Measurements from ENCODE around the gene KCNQ1. TPM values are rescaled to one million over a fixed set of nuclear protein-coding genes. Genes with fewer than 3 reads are reported as not detected.
"Not testable (repeated sequence)": the region's sequence is repeated elsewhere in the genome, so short reads cannot be mapped to it uniquely, and the experiment has no call there.

The KCNQ1 gene
- total RNA-seq, 3 donors from 2014 or later = 15.5 to 44.7 (median 37.4) TPM

DNA sequence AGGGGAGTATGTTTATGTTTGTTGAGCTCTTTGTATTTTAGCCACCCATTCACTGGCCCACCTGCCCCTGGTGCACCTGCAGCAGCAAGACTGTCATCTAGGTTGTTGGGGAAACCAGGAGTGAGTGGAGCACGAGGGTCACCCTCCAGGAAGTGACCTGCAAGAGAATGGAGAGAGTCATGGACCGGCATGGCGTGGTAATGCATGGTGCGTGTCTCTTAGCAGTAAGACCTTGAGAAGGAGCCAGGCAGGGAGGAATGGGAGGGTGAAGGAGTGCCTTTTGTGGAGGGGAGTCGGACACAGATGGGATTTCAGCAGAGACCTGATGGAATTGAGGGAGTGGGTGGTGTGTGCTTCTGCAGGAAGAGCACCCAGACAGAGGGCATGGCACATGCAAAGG, 37.9 kb downstream of the KCNQ1 start:
- Histone ChIP-seq H3K36me3 (ENCODE audit: low read depth) (no peaks in the 10 kb centered on the region), H3K4me1 (ENCODE audit: low read depth) (no peaks in the 10 kb centered on the region), H3K9me3 (peaks cover 18% of the 10 kb centered on the region), H3K4me3 (no peak overlapping the region)
- intact Hi-C loops (cut with DNase I, micrococcal nuclease) = no loop called here
- no peak for ATAC-seq
- TF ChIP-seq, protein P1, sequence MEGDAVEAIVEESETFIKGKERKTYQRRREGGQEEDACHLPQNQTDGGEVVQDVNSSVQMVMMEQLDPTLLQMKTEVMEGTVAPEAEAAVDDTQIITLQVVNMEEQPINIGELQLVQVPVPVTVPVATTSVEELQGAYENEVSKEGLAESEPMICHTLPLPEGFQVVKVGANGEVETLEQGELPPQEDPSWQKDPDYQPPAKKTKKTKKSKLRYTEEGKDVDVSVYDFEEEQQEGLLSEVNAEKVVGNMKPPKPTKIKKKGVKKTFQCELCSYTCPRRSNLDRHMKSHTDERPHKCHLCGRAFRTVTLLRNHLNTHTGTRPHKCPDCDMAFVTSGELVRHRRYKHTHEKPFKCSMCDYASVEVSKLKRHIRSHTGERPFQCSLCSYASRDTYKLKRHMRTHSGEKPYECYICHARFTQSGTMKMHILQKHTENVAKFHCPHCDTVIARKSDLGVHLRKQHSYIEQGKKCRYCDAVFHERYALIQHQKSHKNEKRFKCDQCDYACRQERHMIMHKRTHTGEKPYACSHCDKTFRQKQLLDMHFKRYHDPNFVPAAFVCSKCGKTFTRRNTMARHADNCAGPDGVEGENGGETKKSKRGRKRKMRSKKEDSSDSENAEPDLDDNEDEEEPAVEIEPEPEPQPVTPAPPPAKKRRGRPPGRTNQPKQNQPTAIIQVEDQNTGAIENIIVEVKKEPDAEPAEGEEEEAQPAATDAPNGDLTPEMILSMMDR (IDR thresholded peaks at IDR 0.05) = no peak
- peak in 1 of 3 donors; percentile 15 for DNase-seq

DNA sequence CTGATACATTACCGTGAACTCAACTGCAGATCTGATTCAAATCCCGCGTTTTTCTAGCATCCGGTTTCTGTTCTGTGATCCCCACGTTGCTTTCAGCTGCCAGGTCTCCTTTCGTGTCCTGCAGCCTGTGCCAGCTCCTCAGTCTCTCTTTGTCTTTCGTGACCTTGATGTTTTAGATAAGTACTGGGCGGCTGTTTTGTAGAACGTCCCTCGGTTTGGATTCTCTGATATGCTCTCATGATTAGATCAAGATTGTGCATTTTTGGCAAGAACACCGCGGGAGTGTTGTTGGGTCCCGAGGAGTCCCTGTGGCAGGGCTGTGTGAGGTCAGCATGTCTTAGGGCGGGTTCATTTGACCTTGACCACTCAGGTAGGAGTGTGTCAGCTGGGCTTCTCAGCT, 38.6 kb downstream of the KCNQ1 start:
- H3K4me1 ChIP-seq (ENCODE audit: low read depth) = no peaks in the 10 kb centered on the region
- H3K36me3 ChIP-seq (ENCODE audit: low read depth) = no peaks in the 10 kb centered on the region
- H3K9me3 ChIP-seq = peaks cover 24% of the 10 kb centered on the region
- TF ChIP-seq, protein P1 (IDR thresholded peaks at IDR 0.05) = no peak
- intact Hi-C loops (cut with DNase I, micrococcal nuclease) = no loop called here
- no peak overlapping the region for H3K4me3 ChIP-seq
- ATAC-seq = peak; percentile 21
- peak in 1 of 3 donors; percentile 15 for DNase-seq

DNA sequence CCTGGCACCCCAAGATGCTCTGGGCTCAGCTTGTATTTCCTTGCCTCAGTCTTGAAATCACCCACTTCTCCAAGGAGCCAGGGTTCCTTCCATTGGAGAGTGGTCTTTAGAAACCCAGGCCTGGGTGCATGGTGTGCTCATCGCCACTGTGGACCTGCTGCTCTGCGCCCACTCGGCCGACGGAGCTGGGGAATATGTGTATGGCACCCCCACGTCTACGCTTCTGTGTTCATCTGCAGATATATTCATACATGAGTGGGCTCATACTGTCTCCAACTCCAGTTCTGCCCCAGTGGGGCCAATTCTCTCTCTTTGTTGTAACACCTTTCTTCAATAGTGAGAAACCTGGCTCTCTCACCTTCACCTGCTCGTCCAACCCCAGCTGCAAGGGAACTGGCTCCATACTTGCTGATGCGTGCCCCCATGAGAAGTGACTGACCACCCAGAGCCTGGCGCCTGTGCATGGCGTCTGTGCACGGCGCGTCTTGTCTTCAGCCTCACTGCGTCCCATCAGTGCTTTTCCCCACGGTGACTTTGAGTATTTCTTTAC, 39.8 kb downstream of the KCNQ1 start:
- ATAC-seq = no peak
- no peaks in the 10 kb centered on the region for H3K36me3 ChIP-seq (ENCODE audit: low read depth)
- H3K9me3 ChIP-seq = peaks cover 23% of the 10 kb centered on the region
- no peaks in the 10 kb centered on the region for H3K4me1 ChIP-seq (ENCODE audit: low read depth)
- DNase-seq = peak in 1 of 3 donors; percentile 11
- no peak overlapping the region for H3K4me3 ChIP-seq
- TF ChIP-seq, protein P1 (IDR thresholded peaks at IDR 0.05) = no peak
- intact Hi-C loops (cut with DNase I, micrococcal nuclease) = no loop called here

DNA sequence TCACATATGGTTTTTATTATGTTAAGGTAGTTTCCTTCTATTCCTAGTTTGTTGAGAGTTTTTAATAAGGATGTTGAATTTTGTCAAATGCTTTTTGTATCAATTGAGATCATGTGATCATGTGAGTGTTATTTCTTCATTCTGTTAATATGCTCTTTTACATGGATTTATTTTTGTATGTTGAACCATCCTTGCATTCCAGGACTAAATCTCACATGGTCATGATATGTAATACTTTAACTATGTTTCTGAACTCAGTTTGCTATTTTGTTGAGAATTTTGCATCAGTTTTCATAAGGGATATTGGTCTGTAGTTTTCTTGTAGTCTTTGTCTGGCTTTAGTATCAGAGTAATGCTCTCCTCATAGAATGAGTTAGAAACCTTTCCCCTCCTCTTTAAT, 43.2 kb downstream of the KCNQ1 start:
- Histone ChIP-seq H3K4me3 (no peak overlapping the region), H3K36me3 (ENCODE audit: low read depth) (no peaks in the 10 kb centered on the region), H3K4me1 (ENCODE audit: low read depth) (no peaks in the 10 kb centered on the region), H3K9me3 (peaks cover 23% of the 10 kb centered on the region)
- no peak for DNase-seq
- TF ChIP-seq, protein P1 (IDR thresholded peaks at IDR 0.05) = no peak
- no peak for ATAC-seq
- intact Hi-C loops (cut with DNase I, micrococcal nuclease) = no loop called here

DNA sequence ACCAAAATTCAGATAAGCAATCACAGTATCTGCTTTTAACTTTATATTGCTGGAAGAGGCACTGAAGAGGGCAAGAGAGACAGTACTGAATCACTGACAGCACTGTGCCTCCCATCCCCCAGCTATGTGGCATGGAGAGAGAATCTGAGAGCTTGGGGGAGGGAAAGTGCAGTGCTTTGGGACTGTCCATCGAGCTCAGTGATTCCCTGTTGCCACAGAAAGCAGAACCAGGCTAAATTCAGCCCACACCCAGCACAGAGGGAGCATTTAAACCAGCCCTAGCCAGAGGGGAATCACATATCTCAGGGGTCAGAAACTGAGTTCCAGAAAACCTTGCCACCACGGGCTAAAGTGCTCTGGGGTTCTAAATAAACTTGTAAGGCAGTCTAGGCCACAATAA, 44.3 kb downstream of the KCNQ1 start:
- no peak for DNase-seq
- intact Hi-C loops (cut with DNase I, micrococcal nuclease) = no loop called here
- ATAC-seq = no peak

DNA sequence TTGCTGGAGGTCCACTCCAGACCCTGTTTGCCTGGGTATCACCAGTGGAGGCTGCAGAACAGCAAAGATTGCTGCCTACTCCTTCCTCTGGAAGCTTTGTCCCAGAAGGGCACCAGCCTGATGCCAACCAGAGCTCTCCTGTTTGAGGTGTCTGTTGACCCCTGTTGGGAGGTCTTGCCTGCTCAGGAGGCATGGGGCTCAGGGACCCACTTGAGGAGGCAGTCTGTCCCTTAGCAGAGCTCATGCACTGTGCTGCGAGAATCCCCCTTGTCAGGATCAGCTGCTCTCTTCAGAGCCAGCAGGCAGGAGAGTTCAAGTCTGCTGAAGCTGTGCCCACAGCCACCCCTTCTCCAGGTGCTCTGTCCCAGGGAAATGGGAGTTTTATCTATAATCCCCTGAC, 53.1 kb downstream of the KCNQ1 start:
- H3K4me1 ChIP-seq (ENCODE audit: low read depth); intact Hi-C loops (cut with DNase I, micrococcal nuclease); ATAC-seq; H3K4me3 ChIP-seq; H3K36me3 ChIP-seq (ENCODE audit: low read depth): not testable (repeated sequence)
- peak in 1 of 3 donors; percentile 12 for DNase-seq
- peaks cover 12% of the 10 kb centered on the region for H3K9me3 ChIP-seq

More for the DNA sequence above, 44.3 kb downstream of the KCNQ1 start:
- Histone ChIP-seq H3K9me3 (peaks cover 23% of the 10 kb centered on the region), H3K4me3 (no peak overlapping the region), H3K36me3 (ENCODE audit: low read depth) (no peaks in the 10 kb centered on the region), H3K4me1 (ENCODE audit: low read depth) (no peaks in the 10 kb centered on the region)
- TF ChIP-seq, protein P1 (IDR thresholded peaks at IDR 0.05) = no peak
